ENCODE results near the gene ERRFI1.
"Not testable (repeated sequence)": the region's sequence is repeated elsewhere in the genome, so short reads cannot be mapped to it uniquely, and the experiment has no call there.

Gene ERRFI1

GRCh38 chr1:7967651-7968050 lies 58.5 kb downstream of the ERRFI1 start:
- no peak for DNase-seq

DNA sequence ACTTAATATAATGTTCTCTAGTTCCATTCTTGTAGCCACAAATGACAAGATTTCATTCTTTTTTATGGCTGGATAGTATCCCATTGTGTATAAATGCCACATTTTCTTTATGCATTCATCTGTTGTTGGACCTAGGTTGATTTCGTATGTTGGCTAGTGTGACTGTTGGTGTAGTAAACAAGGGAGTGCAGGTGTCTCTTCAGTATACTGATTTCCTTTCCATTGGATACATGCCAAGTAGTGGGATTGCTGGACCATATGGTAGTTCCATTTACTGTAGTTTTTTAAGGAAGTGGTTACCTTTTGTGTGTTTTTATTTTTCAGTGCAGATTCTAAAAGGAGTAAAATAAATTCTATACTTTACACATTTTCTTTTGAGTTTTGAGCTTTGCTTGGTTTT lies 58.9 kb downstream of the ERRFI1 start:
- DNase-seq: no peak

DNA sequence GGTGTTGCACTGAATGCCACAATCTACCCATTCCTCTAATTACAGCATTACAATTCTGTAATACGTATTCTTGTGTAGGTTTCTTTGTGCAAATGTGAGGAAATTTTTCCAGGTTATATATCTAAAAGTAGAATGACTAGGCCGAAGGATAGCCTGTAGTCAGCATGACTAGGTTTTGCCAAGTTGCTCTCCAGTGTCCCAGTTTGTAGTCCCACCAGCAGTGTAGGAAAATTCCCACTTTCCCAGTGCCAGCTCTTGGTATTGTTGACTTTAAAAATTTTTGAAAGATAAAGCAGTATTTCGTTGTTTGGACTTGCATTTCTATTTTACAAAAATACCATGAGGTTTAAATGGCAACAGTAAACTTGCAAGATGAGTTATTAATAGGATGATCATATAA lies 61.6 kb downstream of the ERRFI1 start:
- DNase-seq: no peak

DNA sequence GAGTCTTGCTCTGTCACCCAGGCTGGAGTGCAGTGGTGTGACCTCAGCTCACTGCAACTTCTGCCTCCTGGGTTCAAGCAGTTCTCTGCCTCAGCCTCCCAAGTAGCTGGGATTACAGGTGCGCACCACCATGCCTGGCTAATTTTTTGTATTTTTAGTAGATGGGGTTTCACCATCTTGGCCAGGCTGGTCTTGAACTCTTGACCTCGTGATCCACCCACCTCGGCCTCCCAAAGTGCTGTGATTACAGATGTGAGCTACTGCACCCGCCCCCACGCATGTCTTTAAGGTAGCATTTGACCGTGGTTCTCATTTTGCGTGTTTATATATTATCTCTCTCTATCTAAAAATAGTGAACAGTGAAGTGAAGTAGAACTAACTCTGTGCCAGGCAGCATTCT lies 62.3 kb downstream of the ERRFI1 start:
- DNase-seq: not testable (repeated sequence)

GRCh38 chr1:7963378-7963730 lies 62.8 kb downstream of the ERRFI1 start:
- DNase-seq: not testable (repeated sequence)

DNA sequence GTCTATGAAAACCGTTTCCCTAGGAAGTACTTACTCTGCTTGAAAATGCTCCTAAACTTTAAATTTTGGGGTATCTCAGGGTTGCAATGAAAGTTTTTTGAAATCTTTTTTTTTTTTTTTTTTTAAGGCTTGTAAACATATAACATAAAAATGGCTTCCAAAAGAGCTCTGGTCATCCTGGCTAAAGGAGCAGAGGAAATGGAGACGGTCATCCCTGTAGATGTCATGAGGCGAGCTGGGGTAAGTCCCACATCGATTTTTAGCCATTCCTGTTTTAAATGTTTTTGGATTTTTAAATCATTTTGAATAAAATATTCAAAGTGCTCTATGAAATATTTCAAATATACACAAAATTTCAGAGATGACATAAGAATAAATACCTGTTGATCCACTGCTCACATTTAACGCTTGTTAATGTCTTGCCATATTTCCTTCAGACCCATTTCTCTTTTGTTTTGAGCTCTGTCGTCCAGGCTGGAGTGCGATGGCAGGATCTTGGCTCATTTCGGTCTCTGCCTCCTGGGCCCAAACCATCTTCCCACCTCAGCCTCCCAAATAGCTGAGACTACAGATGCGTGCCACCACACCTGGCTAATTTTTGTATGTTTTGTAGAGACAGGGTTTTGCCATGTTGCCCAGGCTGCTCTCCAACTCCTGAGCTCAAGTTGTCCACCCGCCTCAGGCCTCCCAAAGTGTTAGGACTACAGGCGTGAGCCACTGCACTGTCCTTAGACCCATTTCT lies 63.3 kb downstream of the ERRFI1 start:
- DNase-seq: no peak

DNA sequence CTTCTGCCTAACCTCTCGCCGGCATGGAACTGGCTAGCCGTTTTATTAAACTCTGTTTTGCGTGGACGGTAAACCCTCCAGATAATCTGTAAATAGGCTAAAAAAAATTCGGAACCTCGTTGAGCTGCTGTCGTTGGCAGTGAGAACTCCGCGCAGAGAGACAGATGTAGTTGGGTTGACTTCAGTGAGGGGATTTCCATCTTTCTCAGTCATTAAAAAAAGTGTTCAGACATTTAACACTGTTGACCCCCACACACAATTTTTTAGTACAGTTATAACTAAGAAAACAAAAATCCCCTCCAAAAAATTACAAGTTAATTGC lies 64.1 kb downstream of the ERRFI1 start:
- DNase-seq: no peak
